ACC112 (cell line): ENCODE data around the gene F2RL3.
"Not testable (repeated sequence)": the region's sequence is repeated elsewhere in the genome, so short reads cannot be mapped to it uniquely, and the experiment has no call there.

Source experiments
- H2AFZ ChIP-seq: fragments of 200-600 bp; sonication (generic); one replicate; pipeline ENCODE4 v1.6.0; 2017; ENCODE audit warnings: antibody characterized with exemption, low read length; ENCODE audit not compliant: unreplicated experiment
- H3K27ac ChIP-seq: fragments of 200-600 bp; sonication (generic); 2 replicates; pipeline ENCODE4 v1.5.1; 2014; ENCODE audit warnings: low read depth, mild to moderate bottlenecking, antibody characterized with exemption, low read length, moderate library complexity
- H3K27me3 ChIP-seq: fragments of 200-600 bp; sonication (generic); 2 replicates; pipeline ENCODE4 v1.6.1; 2014; ENCODE audit warnings: mild to moderate bottlenecking, antibody characterized with exemption, low read length, moderate library complexity, mixed read lengths; ENCODE audit not compliant: insufficient read depth
- H3K36me3 ChIP-seq: fragments of 200-600 bp; sonication (generic); 2 replicates; pipeline ENCODE4 v1.6.1; 2016; ENCODE audit warnings: mild to moderate bottlenecking, antibody characterized with exemption, low read length, moderate library complexity, mixed read lengths; ENCODE audit not compliant: insufficient read depth
- H3K4me1 ChIP-seq: fragments of 200-600 bp; sonication (generic); one replicate; pipeline ENCODE4 v1.6.1; 2016; ENCODE audit warnings: low read length, mixed read lengths; ENCODE audit not compliant: insufficient read depth, unreplicated experiment, control insufficient read depth
- H3K4me3 ChIP-seq: fragments of 200-600 bp; sonication (generic); 2 replicates; pipeline ENCODE4 v1.5.1; 2014; ENCODE audit warnings: mild to moderate bottlenecking, low read depth, low read length
- H3K79me2 ChIP-seq: fragments of 200-600 bp; sonication (generic); one replicate; pipeline ENCODE4 v1.6.0; 2016; ENCODE audit warnings: low read length; ENCODE audit not compliant: control insufficient read depth, unreplicated experiment, insufficient read depth

F2RL3 gene

GRCh38 chr19:16921766-16922591 lies 33.2 kb downstream of the F2RL3 start:
- no peaks in the 10 kb centered on the region for H3K79me2 ChIP-seq
- no peak overlapping the region for H2AFZ ChIP-seq
- peaks cover 3% of the 10 kb centered on the region for H3K4me1 ChIP-seq
- H3K4me3 ChIP-seq, result no peak overlapping the region
- no peak overlapping the region for H3K27ac ChIP-seq
- no peaks in the 10 kb centered on the region for H3K36me3 ChIP-seq
- H3K27me3 ChIP-seq, result no peaks in the 10 kb centered on the region

GRCh38 chr19:16922592-16922934 lies 33.8 kb downstream of the F2RL3 start:
- H3K79me2 ChIP-seq, result no peaks in the 10 kb centered on the region
- H3K4me3 ChIP-seq, result no peak overlapping the region
- H3K27ac ChIP-seq, result no peak overlapping the region
- H3K36me3 ChIP-seq, result no peaks in the 10 kb centered on the region
- H2AFZ ChIP-seq, result no peak overlapping the region
- peaks cover 3% of the 10 kb centered on the region for H3K4me1 ChIP-seq
- no peaks in the 10 kb centered on the region for H3K27me3 ChIP-seq

DNA sequence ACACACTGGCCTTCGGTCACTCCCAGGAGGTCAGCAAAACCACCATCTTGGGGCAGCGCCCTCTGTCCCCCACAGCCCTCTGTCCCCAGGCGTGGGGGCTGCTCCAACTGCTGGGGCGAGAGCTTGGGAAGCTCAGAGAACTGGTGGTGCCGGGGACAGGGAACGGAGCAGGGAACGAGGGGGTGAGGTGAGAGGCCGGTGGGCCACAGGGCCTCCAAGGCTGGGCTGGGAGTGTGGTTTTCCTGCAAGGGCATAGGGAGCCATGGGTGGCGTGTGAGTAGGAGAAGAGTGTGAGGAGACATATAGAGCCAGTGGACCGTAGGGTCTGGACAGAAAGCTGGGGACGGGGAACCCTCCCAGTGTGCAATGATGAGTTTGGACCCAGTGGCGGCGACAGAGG lies 34.1 kb downstream of the F2RL3 start:
- Histone ChIP-seq H3K4me1 (peaks cover 3% of the 10 kb centered on the region), H3K27ac (no peak overlapping the region), H2AFZ (no peak overlapping the region), H3K79me2 (no peaks in the 10 kb centered on the region), H3K27me3 (no peaks in the 10 kb centered on the region), H3K36me3 (no peaks in the 10 kb centered on the region), H3K4me3 (no peak overlapping the region)

DNA sequence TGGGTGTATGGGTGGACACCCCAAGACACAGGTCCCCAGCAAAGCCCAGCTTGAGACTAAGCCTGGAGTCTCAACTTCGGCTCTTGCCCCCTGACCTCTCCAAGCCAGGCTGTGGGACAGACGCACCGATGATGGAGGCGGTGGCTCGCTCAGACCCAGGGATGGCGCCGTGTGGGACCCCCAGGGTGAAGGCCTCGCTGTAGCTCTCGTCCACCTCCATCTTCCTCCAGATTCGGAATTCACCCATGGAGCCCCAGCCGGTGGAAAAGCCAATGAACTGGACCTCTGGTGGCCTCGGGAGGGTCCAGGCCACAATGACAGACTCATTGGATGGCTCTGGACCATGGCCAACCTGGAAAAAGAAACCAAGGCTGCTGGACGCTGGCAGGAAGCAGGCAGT lies 39.1 kb downstream of the F2RL3 start:
- no peak overlapping the region for H3K27ac ChIP-seq
- H3K79me2 ChIP-seq, result no peaks in the 10 kb centered on the region
- H3K4me1 ChIP-seq, result no peaks in the 10 kb centered on the region
- no peaks in the 10 kb centered on the region for H3K27me3 ChIP-seq
- H2AFZ ChIP-seq, result no peak overlapping the region
- H3K36me3 ChIP-seq, result no peaks in the 10 kb centered on the region
- H3K4me3 ChIP-seq, result no peak overlapping the region

- no peak overlapping the region for H3K27ac ChIP-seq
- H3K36me3 ChIP-seq, result no peaks in the 10 kb centered on the region
- no peaks in the 10 kb centered on the region for H3K4me1 ChIP-seq
- H3K79me2 ChIP-seq, result no peaks in the 10 kb centered on the region
- no peak overlapping the region for H3K4me3 ChIP-seq
- H2AFZ ChIP-seq, result no peak overlapping the region
- H3K27me3 ChIP-seq, result peaks cover under 1% of the 10 kb centered on the region; the same call in 1 of the 2 replicates
These were observed 39.6 kb downstream of the F2RL3 start for GRCh38 chr19:16928351-16928750.

DNA sequence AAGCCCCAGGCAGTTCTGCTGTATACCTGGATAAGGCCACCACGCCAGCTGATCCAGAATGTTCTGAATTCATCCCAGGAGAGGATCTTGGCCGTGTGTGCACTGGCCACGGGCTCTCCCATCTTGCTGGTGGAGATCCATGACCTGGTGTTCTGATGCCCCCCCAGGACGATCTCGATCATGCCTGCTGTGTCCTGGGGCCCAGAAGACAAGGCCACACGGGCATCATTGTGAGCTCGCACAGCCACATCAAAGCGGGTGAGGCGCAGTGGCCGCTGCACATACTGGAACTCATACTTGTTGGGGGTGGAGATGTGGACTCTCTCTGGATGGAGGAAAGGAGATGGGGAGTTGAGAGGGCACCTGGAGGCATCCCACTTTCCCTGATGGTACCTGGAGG lies 40.1 kb downstream of the F2RL3 start:
- Histone ChIP-seq H3K27ac (no peak overlapping the region), H3K79me2 (no peaks in the 10 kb centered on the region), H2AFZ (no peak overlapping the region), H3K4me3 (no peak overlapping the region), H3K4me1 (no peaks in the 10 kb centered on the region), H3K36me3 (no peaks in the 10 kb centered on the region), H3K27me3 (peaks cover 4% of the 10 kb centered on the region; the same call in 1 of the 2 replicates)

DNA sequence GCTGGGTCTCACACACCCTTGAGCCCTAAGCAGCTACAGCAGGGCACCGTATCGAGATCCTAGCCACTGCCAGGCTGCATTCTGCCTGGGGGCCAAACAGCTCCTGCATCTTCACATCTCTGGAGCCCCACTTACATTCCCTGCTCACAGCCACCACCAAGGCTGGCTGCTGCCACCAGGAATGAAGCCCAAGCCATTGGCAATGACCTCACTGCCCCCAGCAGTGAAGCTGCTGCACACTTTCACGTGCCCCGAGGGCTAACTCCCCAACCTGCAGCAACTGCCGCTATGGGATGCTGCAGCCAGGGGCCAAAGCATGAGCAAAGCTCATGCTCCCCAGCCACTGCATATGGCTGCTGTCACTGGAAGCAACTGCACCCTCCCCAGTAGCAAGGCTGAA lies 42.0 kb downstream of the F2RL3 start:
- Histone ChIP-seq H3K36me3 (no peaks in the 10 kb centered on the region), H3K79me2 (no peaks in the 10 kb centered on the region), H3K27ac (no peak overlapping the region), H2AFZ (no peak overlapping the region), H3K27me3 (peaks cover 18% of the 10 kb centered on the region), H3K4me3 (no peak overlapping the region), H3K4me1 (no peaks in the 10 kb centered on the region)

- no peaks in the 10 kb centered on the region for H3K36me3 ChIP-seq
- H3K27ac ChIP-seq, result no peak overlapping the region
- no peak overlapping the region for H2AFZ ChIP-seq
- H3K27me3 ChIP-seq, result peaks cover 18% of the 10 kb centered on the region
- no peaks in the 10 kb centered on the region for H3K4me1 ChIP-seq
- no peaks in the 10 kb centered on the region for H3K79me2 ChIP-seq
- H3K4me3 ChIP-seq, result no peak overlapping the region
These were observed 42.5 kb downstream of the F2RL3 start for GRCh38 chr19:16931306-16931705.

- Histone ChIP-seq H2AFZ (no peak overlapping the region), H3K79me2 (no peaks in the 10 kb centered on the region)
These were observed 45.7 kb downstream of the F2RL3 start for GRCh38 chr19:16934489-16934888.

DNA sequence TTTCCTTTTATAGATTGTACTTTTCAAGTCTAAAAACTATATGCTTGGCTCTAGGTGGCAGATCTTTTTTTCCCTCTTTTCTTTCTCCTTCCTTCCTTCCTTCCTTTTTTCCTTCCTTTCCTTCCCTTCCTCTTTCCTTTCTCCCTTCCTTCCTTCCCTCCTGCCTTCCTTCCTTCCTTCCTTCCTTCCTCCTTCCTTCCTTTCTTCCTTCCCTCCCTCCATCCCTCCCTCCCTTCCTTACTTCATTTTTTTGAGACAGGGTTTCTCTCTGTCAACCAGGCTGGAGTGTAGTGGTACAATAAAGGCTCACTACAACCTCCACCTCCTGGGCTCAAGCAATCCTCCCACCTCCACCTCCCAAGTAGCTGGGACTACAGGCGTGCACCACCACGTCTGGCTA lies 48.1 kb downstream of the F2RL3 start:
- no peaks in the 10 kb centered on the region for H3K79me2 ChIP-seq
- peaks cover 18% of the 10 kb centered on the region for H3K27me3 ChIP-seq
- no peaks in the 10 kb centered on the region for H3K4me1 ChIP-seq

More at GRCh38 chr19:16934489-16934888, 45.7 kb downstream of the F2RL3 start:
- Histone ChIP-seq H3K4me3 (no peak overlapping the region), H3K27me3 (peaks cover 18% of the 10 kb centered on the region), H3K27ac (no peak overlapping the region), H3K36me3 (no peaks in the 10 kb centered on the region), H3K4me1 (no peaks in the 10 kb centered on the region)

DNA sequence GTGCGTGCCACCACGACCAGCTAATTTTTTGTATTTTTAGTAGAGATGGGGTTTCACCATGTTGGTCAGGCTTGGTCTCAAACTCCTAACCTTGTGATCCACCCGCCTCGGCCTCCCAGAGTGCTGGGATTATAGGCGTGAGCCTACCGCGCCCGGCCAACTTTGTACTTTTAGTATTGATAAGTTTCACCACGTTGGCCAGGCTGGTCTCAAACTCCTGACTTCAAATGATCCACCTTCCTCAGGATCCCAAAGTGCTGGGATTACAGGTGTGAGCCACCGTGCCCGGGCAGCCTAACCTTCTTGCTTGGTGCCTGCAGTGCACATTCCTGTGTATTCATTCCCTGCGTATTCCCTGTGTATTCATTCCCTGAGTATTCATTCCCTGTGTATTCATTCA lies 49.0 kb downstream of the F2RL3 start:
- H3K27ac ChIP-seq, H3K36me3 ChIP-seq, H2AFZ ChIP-seq, H3K4me1 ChIP-seq, H3K4me3 ChIP-seq, H3K79me2 ChIP-seq: not testable (repeated sequence)
- peaks cover 18% of the 10 kb centered on the region for H3K27me3 ChIP-seq

More for the DNA sequence above, 48.1 kb downstream of the F2RL3 start:
- H3K27ac ChIP-seq, result no peak overlapping the region
- H2AFZ ChIP-seq, result no peak overlapping the region
- no peak overlapping the region for H3K4me3 ChIP-seq
- no peaks in the 10 kb centered on the region for H3K36me3 ChIP-seq
